ENCODE results near the gene KRT81.

Gene KRT81

DNA sequence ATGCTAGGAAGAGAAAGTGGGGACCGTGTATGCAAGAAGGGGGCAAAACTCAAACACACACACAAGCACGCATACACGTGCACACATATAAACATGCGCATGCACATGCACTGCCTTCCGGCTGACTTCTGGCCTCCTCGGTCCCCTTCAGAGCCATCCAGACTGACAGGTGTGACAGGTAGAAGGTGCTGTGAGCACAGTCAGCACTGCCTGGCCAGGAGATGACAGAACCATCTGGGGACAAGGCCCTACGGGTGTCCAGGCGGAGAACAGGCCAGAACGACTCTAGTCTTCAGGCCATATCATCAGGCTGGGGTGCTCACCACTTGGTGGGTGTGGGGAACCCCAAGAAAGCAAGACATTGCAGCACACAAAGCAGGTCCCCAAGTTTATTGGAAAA is 22.6 kb upstream of the KRT81 start:
- POLR2A ChIA-PET (ENCODE audit: low non-redundant PET), result no interaction called here

DNA sequence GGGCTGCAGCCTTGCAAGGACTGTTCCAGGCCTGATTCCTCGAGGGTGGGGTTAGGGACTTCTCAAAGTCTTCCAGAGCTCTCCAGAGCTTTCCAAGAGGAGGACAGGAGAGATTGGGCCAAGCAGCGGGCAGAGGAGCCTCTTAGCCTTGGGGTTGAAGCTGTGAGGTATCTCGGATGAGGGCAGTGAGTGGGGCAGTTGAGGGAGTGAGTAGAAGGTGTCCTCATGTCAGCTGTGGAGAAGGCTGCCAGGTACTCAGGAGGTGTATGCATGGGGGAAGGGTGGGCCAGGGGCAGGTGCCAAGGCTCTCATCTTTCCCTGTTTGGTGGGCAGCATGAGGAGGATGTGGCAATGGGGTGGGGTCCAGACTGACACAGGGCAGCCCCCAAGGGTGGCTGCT is 22.1 kb upstream of the KRT81 start:
- CTCF ChIA-PET, result interaction anchor here (0.9 to 1.1 kb wide), 2 partner anchors 12 to 34 kb away, joined by 3 to 4 read pairs; no protein-coding TSS in a partner anchor

More for the DNA sequence above, 22.6 kb upstream of the KRT81 start:
- DNase-seq (ENCODE audit: low spot score), result no peak
- CTCF ChIA-PET, result no interaction called here
- no peak overlapping the region for H3K27ac ChIP-seq
- TF ChIP-seq, protein P1, sequence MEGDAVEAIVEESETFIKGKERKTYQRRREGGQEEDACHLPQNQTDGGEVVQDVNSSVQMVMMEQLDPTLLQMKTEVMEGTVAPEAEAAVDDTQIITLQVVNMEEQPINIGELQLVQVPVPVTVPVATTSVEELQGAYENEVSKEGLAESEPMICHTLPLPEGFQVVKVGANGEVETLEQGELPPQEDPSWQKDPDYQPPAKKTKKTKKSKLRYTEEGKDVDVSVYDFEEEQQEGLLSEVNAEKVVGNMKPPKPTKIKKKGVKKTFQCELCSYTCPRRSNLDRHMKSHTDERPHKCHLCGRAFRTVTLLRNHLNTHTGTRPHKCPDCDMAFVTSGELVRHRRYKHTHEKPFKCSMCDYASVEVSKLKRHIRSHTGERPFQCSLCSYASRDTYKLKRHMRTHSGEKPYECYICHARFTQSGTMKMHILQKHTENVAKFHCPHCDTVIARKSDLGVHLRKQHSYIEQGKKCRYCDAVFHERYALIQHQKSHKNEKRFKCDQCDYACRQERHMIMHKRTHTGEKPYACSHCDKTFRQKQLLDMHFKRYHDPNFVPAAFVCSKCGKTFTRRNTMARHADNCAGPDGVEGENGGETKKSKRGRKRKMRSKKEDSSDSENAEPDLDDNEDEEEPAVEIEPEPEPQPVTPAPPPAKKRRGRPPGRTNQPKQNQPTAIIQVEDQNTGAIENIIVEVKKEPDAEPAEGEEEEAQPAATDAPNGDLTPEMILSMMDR (conservative IDR thresholded peaks at IDR 0.05; ENCODE audit: low read depth), result no peak

DNA sequence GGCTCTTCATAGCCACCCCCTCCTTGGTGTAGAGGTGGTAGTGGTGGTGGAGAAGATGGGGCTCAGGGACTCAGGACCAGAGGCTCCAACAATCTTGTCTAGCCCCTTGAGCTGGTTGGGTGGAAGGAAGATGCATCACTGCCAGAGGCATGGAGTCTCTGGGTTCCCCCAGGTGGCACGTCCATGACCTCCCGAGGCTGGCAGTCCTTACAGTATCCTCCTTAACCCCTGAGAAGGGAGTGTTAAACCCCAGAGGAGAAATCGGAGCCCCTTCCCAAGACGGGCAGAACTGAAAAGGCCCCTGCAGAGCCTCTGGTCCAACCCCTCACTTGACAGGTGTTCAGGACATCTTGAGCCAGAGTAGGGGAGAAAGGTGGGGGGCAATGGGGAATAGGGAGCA is 20.8 kb upstream of the KRT81 start:
- no peak for DNase-seq (ENCODE audit: low spot score)
- POLR2A ChIA-PET (ENCODE audit: low non-redundant PET), result no interaction called here
- H3K27ac ChIP-seq, result no peak overlapping the region
- CTCF ChIA-PET, result interaction anchor here (0.9 to 1.5 kb wide), 3 partner anchors 16 to 568 kb away, joined by 3 to 5 read pairs (median 5); no protein-coding TSS in a partner anchor
- TF ChIP-seq, protein P1 (conservative IDR thresholded peaks at IDR 0.05; ENCODE audit: low read depth), result no peak

More for the DNA sequence above, 22.1 kb upstream of the KRT81 start:
- TF ChIP-seq, protein P1 (conservative IDR thresholded peaks at IDR 0.05; ENCODE audit: low read depth), result no peak
- H3K27ac ChIP-seq, result no peak overlapping the region
- DNase-seq (ENCODE audit: low spot score), result no peak
- POLR2A ChIA-PET (ENCODE audit: low non-redundant PET), result no interaction called here

DNA sequence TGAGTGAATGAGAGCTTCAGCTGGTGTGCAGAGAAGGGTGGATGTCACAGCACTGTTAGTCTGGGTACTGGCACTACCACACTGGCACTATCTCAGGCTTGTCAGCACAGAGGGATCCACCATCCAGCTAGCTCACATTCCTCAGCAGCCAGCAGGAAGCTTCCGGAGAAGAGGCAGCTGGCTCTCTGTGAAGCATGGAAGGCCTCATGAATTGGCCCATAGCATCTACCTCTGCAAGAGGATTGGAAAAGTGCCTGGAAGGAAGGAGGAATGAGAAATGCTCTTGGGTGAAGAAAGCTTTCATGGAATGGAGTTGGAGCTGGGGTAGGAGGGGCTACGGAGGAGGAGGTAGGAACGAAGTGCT is 19.9 kb upstream of the KRT81 start:
- CTCF ChIA-PET, result interaction anchor here (0.9 to 1.5 kb wide), 3 partner anchors 16 to 568 kb away, joined by 3 to 5 read pairs (median 5); no protein-coding TSS in a partner anchor
- no peak for DNase-seq (ENCODE audit: low spot score)
- TF ChIP-seq, protein P1 (conservative IDR thresholded peaks at IDR 0.05; ENCODE audit: low read depth), result no peak
- POLR2A ChIA-PET (ENCODE audit: low non-redundant PET), result no interaction called here
- no peak overlapping the region for H3K27ac ChIP-seq

DNA sequence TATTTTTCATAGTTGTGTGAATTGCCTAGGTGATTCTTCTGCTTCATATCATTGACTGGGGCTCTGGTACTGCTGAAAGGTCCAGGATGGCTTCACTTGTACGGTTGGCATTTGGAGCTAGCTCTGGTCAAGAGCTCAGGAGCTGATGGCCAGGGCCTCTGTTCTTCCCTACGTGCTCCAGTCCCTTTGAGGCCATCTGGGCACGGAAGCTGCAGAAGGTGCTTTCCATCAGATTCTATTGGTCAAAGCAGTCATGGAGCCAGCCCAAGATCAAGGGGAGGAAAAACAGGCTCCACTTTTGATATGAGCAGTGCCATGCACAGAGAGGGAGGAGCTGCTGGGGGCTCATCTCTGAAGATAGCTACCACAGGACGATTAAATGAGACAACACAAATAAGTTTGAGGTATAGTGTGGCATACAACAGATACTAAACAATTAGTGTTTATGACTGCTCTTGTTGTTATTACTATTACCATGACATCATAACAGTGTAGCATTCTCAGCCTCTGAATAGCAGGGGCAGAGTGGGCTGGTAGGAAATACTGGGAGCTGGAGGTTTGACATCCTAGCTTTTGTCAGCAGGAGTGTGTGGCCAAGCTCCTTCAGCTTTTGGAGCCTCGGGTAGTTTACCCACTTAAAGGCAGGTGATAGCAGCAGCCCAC is 19.4 kb upstream of the KRT81 start:
- DNase-seq (ENCODE audit: low spot score), result no peak
- TF ChIP-seq, protein P1 (conservative IDR thresholded peaks at IDR 0.05; ENCODE audit: low read depth), result no peak
- POLR2A ChIA-PET (ENCODE audit: low non-redundant PET), result no interaction called here
- H3K27ac ChIP-seq, result no peak overlapping the region
- CTCF ChIA-PET, result interaction anchor here (0.9 to 1.3 kb wide), 2 partner anchors 17 kb away, joined by 4 to 5 read pairs; no protein-coding TSS in a partner anchor

DNA sequence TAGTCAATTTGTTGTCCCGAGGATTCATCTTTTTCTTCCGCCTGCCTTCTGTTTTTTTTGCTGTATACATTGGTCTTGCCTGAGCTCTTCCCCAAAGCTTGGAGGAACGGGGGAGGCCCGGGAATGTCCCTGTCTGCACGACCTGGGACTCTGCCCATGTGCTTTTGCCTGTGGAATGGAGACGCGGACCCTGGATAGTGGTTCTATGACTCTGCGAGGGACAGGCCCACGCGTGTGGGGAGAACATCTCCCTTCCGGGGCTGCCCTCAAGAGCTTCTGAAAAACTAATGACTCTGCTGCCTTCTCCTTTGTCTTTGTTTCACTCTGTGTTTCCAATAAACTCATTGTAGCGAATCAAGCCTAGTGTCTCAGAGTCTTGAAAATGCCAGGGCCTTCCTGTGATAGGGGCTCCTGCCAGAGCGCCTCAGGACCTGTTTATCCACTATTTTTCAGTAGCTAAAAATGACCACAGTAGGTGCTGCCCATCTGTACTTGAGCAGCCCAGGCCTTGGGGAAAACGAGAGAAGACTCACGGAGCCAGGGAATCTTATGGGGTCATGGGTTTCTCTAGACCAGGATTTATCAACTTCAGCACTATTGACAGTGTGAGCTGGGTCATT is 17.6 kb upstream of the KRT81 start:
- no peak for DNase-seq (ENCODE audit: low spot score)
- H3K27ac ChIP-seq, result peak overlapping the region; percentile 28
- CTCF ChIA-PET, result interaction anchor here (0.6 to 1.7 kb wide), 5 partner anchors 10 to 164 kb away, joined by 3 to 7 read pairs (median 4); no protein-coding TSS in a partner anchor
- POLR2A ChIA-PET (ENCODE audit: low non-redundant PET), result interaction anchor here (1.0 kb wide), 1 partner anchor 65 kb away, joined by 3 read pairs; no protein-coding TSS in a partner anchor
- TF ChIP-seq, protein P1 (conservative IDR thresholded peaks at IDR 0.05; ENCODE audit: low read depth), result 0 out of 2 replicates have a peak, but pooled peaks have one; percentile 2
